Cardiac muscle cell (in vitro differentiated cells and primary cell): Measurements from ENCODE around the gene ST3GAL3. TPM values are rescaled to one million over a fixed set of nuclear protein-coding genes. Genes with fewer than 3 reads are reported as not detected.

Source experiments
- DNase-seq, 2 donors: peaks; one replicate each; pipeline versions ENCODE4 v3.0.0 to v3.0.0-alpha.2; 2010 to 2017; ENCODE audit warnings: low read depth in 1 of 2, low spot score in 1 of 2
- H3K27ac ChIP-seq: fragments of 200-600 bp; sonication (generic); 2 replicates; pipeline ENCODE4 v1.5.1; 2016
- H3K27me3 ChIP-seq: fragments of 200-600 bp; sonication (generic); 2 replicates; pipeline ENCODE4 v1.6.0; 2016; ENCODE audit warnings: control low read depth
- H3K36me3 ChIP-seq: fragments of 200-600 bp; sonication (generic); 2 replicates; pipeline ENCODE4 v1.5.1; 2016; ENCODE audit warnings: control low read depth
- H3K4me1 ChIP-seq: fragments of 200-600 bp; sonication (generic); 2 replicates; pipeline ENCODE4 v1.8.1; 2017; ENCODE audit warnings: low read depth, mild to moderate bottlenecking, mixed run types
- H3K4me3 ChIP-seq: fragments of 200-600 bp; sonication (generic); 2 replicates; pipeline ENCODE4 v1.5.1; 2016; ENCODE audit warnings: mild to moderate bottlenecking
- H3K9me3 ChIP-seq: fragments of 200-600 bp; sonication (generic); 2 replicates; pipeline ENCODE4 v1.5.1; 2017; ENCODE audit warnings: low read depth, mild to moderate bottlenecking, control low read depth
- CTCF ChIP-seq: IDR thresholded peaks from 2 replicates; pipeline ENCODE4 v1.5.1; 2012; ENCODE audit warnings: low read depth, mild to moderate bottlenecking, low read length
- polyA plus RNA-seq: library from polyadenylated mRNA; unstranded; fragments of >200 nt; fragmentation: Nextera tagmentation; extraction: Ambion mirVana; gene quantifications from 2 replicates; pipeline ENCODE4 v1.2.1, GENCODE V29; 2016
- total RNA-seq: library from RNA; depleted of rRNA; stranded (reverse); fragments of >200 nt; gene quantifications from 2 replicates; pipeline ENCODE4 v1.2.3, GENCODE V29; 2016

The ST3GAL3 gene
- total and polyA plus RNA-seq, 2 experiments from 2014 or later, result 34.7 to 35.7 TPM

DNA sequence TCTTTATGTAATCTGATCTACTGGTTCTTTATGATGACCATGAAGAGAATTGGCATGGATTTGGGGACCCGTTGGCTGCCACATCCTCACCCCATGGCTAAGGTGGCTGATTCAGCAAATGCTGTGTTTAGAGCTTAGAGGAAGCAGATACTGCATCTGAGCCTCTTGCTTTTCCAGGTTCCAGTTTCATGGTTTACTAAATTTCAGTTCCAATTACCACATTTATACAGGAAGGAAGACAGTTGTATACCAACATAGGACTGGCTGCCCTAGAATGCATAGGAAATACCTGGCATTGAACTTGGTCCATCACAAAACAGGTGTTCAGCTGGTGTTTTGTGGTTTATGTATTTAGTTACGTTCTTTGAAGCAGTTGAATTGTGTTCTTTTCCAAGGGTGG, 107.1 kb downstream of the ST3GAL3 start:
- Histone ChIP-seq H3K27me3 (no peaks in the 10 kb centered on the region), H3K4me3 (no peak overlapping the region), H3K36me3 (no peaks in the 10 kb centered on the region), H3K27ac (peak overlapping the region; percentile 49), H3K9me3 (no peaks in the 10 kb centered on the region), H3K4me1 (peaks cover 19% of the 10 kb centered on the region)
- no peak for DNase-seq
- TF ChIP-seq CTCF, result no peak

DNA sequence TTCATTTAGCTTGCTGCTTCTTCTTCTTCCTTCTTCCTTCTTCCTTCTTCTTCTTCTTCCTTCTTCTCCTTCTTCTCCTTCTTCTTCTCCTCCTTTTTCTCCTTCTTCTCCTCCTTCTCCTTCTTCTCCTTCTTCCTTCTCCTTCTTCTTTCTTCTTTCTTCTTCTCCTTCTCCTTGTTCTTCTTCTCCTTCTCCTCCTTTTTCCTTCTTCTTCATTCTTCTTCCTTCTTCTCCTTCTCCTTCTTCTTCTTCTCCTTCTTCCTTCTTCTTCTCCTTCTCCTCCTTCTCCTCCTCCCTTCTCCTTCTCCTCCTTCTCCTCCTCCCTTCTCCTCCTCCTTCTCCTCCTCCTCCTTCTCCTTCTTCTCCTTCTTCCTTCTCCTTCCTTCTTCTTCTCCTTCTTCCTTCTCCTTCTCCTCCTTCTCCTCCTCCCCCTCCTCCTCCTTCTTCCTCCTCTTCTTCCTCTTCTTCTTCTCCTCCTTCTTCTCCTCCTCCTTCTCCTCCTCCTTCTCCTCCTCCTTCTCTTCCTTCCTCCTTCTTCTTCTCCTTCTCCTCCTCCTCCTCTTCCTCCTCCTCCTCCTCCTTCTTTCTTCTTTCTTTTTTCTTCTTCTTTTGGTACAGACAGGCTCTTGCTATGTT, 110.1 kb downstream of the ST3GAL3 start:
- H3K27me3 ChIP-seq, result no peaks in the 10 kb centered on the region
- H3K4me3 ChIP-seq, result no peak overlapping the region
- no peaks in the 10 kb centered on the region for H3K36me3 ChIP-seq
- peaks cover 23% of the 10 kb centered on the region for H3K4me1 ChIP-seq
- H3K9me3 ChIP-seq, result no peaks in the 10 kb centered on the region
- TF ChIP-seq CTCF, result no peak
- H3K27ac ChIP-seq, result no peak overlapping the region
- DNase-seq, result no peak

DNA sequence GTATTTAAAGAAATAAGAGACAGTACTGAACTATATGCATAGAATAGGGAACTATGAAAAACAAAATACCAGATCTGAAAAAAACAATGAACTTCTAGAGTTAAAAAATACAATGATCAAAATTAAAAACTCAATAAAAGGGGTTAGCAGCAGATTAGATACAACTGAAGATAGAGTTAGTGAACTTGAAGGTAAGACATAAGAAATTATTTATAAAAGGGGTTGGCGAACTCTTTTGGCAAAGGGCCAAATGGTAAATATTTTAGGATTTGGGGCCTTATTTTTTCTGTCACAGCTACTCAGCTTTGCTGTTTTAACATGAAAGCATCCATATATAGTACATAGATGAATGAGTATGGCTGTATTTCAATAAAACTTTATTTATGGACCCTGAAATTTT, 111.4 kb downstream of the ST3GAL3 start:
- Histone ChIP-seq H3K4me3 (no peak overlapping the region), H3K4me1 (peaks cover 12% of the 10 kb centered on the region), H3K36me3 (no peaks in the 10 kb centered on the region), H3K27me3 (no peaks in the 10 kb centered on the region), H3K27ac (no peak overlapping the region), H3K9me3 (no peaks in the 10 kb centered on the region)
- TF ChIP-seq CTCF, result no peak
- no peak for DNase-seq

DNA sequence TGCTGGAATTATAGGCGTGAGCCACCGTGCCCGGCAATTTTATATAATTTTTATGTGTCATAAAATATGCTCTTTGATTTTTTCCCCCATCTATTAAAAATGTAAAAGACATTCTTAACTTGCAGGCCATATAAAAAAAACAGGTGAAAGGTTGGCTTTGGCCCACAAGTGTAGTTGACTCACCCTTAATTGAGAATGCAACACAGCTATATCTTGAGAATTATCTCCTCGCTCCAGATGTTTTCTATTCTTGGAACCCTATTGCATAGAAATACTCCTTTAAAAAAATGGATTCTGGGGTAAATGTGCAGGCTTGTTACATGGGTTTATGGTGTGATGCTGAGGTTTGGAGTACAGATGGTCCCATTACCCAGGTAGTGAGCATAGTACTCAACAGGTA, 112.0 kb downstream of the ST3GAL3 start:
- Histone ChIP-seq H3K27ac (no peak overlapping the region), H3K4me3 (no peak overlapping the region), H3K4me1 (peaks cover 13% of the 10 kb centered on the region), H3K9me3 (no peaks in the 10 kb centered on the region), H3K27me3 (no peaks in the 10 kb centered on the region), H3K36me3 (no peaks in the 10 kb centered on the region)
- no peak for DNase-seq
- TF ChIP-seq CTCF, result no peak

DNA sequence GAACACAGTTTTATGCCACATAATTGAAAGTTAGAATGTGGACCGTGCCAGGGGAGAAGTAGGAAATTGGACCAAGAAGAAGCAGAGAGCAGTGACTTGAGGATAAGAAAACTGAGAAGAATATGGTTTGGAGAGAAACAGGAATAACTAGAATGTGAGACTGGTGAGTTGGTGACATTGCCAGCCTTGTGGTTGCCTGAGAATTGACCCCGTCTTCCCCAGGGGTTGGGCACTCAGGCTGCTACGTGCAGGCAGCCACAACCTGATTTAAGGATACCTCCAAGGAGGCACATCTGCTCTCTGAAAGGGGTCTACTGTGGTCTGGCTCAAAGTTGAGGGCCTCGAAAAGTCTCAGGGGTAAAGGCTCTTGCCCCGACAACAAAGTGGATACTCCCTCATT, 114.1 kb downstream of the ST3GAL3 start:
- no peak for DNase-seq
- H3K27me3 ChIP-seq, result no peaks in the 10 kb centered on the region
- no peak overlapping the region for H3K27ac ChIP-seq
- H3K4me3 ChIP-seq, result no peak overlapping the region
- no peak for TF ChIP-seq CTCF
- H3K36me3 ChIP-seq, result no peaks in the 10 kb centered on the region
- H3K4me1 ChIP-seq, result peaks cover 12% of the 10 kb centered on the region
- H3K9me3 ChIP-seq, result no peaks in the 10 kb centered on the region
